ENCODE results near the gene MYOZ3. TPM values are rescaled to one million over a fixed set of nuclear protein-coding genes. Genes with fewer than 3 reads are reported as not detected.

The MYOZ3 gene
- total RNA-seq, 4 donors from 2014 or later: 4.8 to 12.6 (median 11.3) TPM

- no peaks in the 10 kb centered on the region for H3K9me3 ChIP-seq
- in situ Hi-C loops (cut with MboI; ENCODE audit: low sequenced_read_pairs in 4 of 4): no loop called here
- no peaks in the 10 kb centered on the region for H3K36me3 ChIP-seq
- peak overlapping the region; percentile 10 to 45 (median 20) for H3K4me3 ChIP-seq
- TF ChIP-seq CTCF (IDR thresholded peaks at IDR 0.05 in 4 of 5, conservative IDR thresholded peaks at IDR 0.05 in 1 of 5) (no peak), POLR2A (IDR thresholded peaks at IDR 0.05) (no peak)
- intact Hi-C loops (cut with DNase I; ENCODE audit: low total_unique reads): no loop called here
- H3K4me1 ChIP-seq: peaks cover 92 to 94% of the 10 kb centered on the region in 2 donors
- ATAC-seq (peak in 1 of 2 donors; percentile 7), DNase-seq (peak in 1 of 2 donors; percentile 46)
- H3K27ac ChIP-seq: peak overlapping the region; percentile 96 to 100 (median 100)
- H3K27me3 ChIP-seq: no peaks in the 10 kb centered on the region
Measured at GRCh38 chr5:150641006-150641570, 20.0 kb upstream of the MYOZ3 start.

- DNase-seq (no peak), ATAC-seq (peak in 1 of 2 donors; percentile 15)
- H3K4me3 ChIP-seq: no peak overlapping the region
- TF ChIP-seq CTCF (IDR thresholded peaks at IDR 0.05 in 4 of 5, conservative IDR thresholded peaks at IDR 0.05 in 1 of 5) (no peak), POLR2A (IDR thresholded peaks at IDR 0.05) (no peak)
- in situ Hi-C loops (cut with MboI; ENCODE audit: low sequenced_read_pairs in 4 of 4): no loop called here
- no peaks in the 10 kb centered on the region for H3K36me3 ChIP-seq
- intact Hi-C loops (cut with DNase I; ENCODE audit: low total_unique reads): no loop called here
- no peaks in the 10 kb centered on the region for H3K27me3 ChIP-seq
- H3K9me3 ChIP-seq: no peaks in the 10 kb centered on the region
- H3K27ac ChIP-seq: peak overlapping the region; percentile 96 to 100 (median 100)
- peaks cover 85 to 91% of the 10 kb centered on the region in 2 donors for H3K4me1 ChIP-seq
Measured at GRCh38 chr5:150641824-150642566, 19.1 kb upstream of the MYOZ3 start.

GRCh38 chr5:150642567-150642927 lies 18.5 kb upstream of the MYOZ3 start:
- no peaks in the 10 kb centered on the region for H3K36me3 ChIP-seq
- ATAC-seq (peak; percentile 40 to 57), DNase-seq (peak; percentile 75 to 86)
- H3K27me3 ChIP-seq: no peaks in the 10 kb centered on the region
- H3K27ac ChIP-seq: peak overlapping the region; percentile 96 to 100 (median 100)
- H3K4me1 ChIP-seq: peaks cover 85 to 91% of the 10 kb centered on the region in 2 donors
- intact Hi-C loops (cut with DNase I; ENCODE audit: low total_unique reads) (no loop called here), in situ Hi-C loops (cut with MboI; ENCODE audit: low sequenced_read_pairs in 4 of 4) (no loop called here)
- no peak overlapping the region for H3K4me3 ChIP-seq
- no peaks in the 10 kb centered on the region for H3K9me3 ChIP-seq
- TF ChIP-seq CTCF (IDR thresholded peaks at IDR 0.05 in 4 of 5, conservative IDR thresholded peaks at IDR 0.05 in 1 of 5): no peak
- no peak for TF ChIP-seq POLR2A (IDR thresholded peaks at IDR 0.05)

- no peak for DNase-seq
- in situ Hi-C loops (cut with MboI; ENCODE audit: low sequenced_read_pairs in 4 of 4): no loop called here
- Histone ChIP-seq H3K27ac (peak overlapping the region; percentile 96 to 100 (median 100)), H3K4me1 (peaks cover 89 to 92% of the 10 kb centered on the region in 2 donors), H3K9me3 (no peaks in the 10 kb centered on the region), H3K27me3 (no peaks in the 10 kb centered on the region), H3K36me3 (peaks cover 0 to under 1% of the 10 kb centered on the region in 2 donors), H3K4me3 (no peak overlapping the region)
- intact Hi-C loops (cut with DNase I; ENCODE audit: low total_unique reads): no loop called here
- TF ChIP-seq POLR2A (IDR thresholded peaks at IDR 0.05) (no peak), CTCF (IDR thresholded peaks at IDR 0.05 in 4 of 5, conservative IDR thresholded peaks at IDR 0.05 in 1 of 5) (no peak)
- no peak for ATAC-seq
Measured at GRCh38 chr5:150642991-150643710, 17.9 kb upstream of the MYOZ3 start.
